ENCODE data around the gene DAND5.

GRCh38 chr19:12938779-12939601 is 30.4 kb upstream of the DAND5 start:
- TF ChIP-seq ZNF124 (CRISPR knock-in tag; IDR thresholded peaks at IDR 0.05) (no peak), NKRF (IDR thresholded peaks at IDR 0.05; ENCODE audit: borderline replicate concordance) (peak; percentile 92), TEAD4 (IDR thresholded peaks at IDR 0.05; ENCODE audit: low read length) (no peak), TEAD4 (CRISPR knock-in tag; IDR thresholded peaks at IDR 0.05; ENCODE audit: borderline replicate concordance) (no peak), KLF6 (CRISPR knock-in tag; IDR thresholded peaks at IDR 0.05; ENCODE audit: borderline replicate concordance) (no peak), TCF15 (CRISPR knock-in tag; IDR thresholded peaks at IDR 0.05) (no peak)

All from K562 (cell line).